GM10266 (cell line): ENCODE measurements around the gene RBM18.

Experiments used
- DNase-seq: peaks from one replicate; pipeline ENCODE4 v3.0.0; 2012; ENCODE audit errors: extremely low spot score
- CTCF ChIP-seq: IDR thresholded peaks from 2 replicates; pipeline ENCODE4 v1.5.1; 2012; ENCODE audit warnings: mild to moderate bottlenecking, low read depth; ENCODE audit not compliant: control insufficient read depth, insufficient read depth; ENCODE audit errors: missing control alignments

Gene RBM18

GRCh38 chr9:122218071-122218934, 46.3 kb downstream of the RBM18 start:
- DNase-seq: no peak
- TF ChIP-seq CTCF: no peak

- no peak for DNase-seq
- no peak for TF ChIP-seq CTCF
Observed at GRCh38 chr9:122217640-122218039, 47.0 kb downstream of the RBM18 start.

- no peak for DNase-seq
- TF ChIP-seq CTCF: no peak
Observed at GRCh38 chr9:122216798-122217418, 47.7 kb downstream of the RBM18 start.

- no peak for TF ChIP-seq CTCF
- DNase-seq: no peak
Observed at GRCh38 chr9:122216138-122216797, 48.4 kb downstream of the RBM18 start.

- no peak for TF ChIP-seq CTCF
- DNase-seq: no peak
Observed at GRCh38 chr9:122215663-122216062, 49.0 kb downstream of the RBM18 start.

GRCh38 chr9:122214507-122214906, 50.1 kb downstream of the RBM18 start:
- DNase-seq: no peak
- no peak for TF ChIP-seq CTCF
